Upper lobe of left lung (tissue), 4 donors: ENCODE data around the gene EXOC2.

Experiments
- POLR2A ChIP-seq, 4 donors: fragments of 450-650 bp; IDR thresholded peaks; one replicate each; pipeline ENCODE4 v1.5.1; 2016 to 2017; ENCODE audit warnings: antibody characterized with exemption in 4 of 4, mild to moderate bottlenecking in 2 of 4
- TF ChIP-seq, protein P1 (sequence below), 6 experiments: fragments of 450-650 bp in 4 of 6; fragments of 200-600 bp in 2 of 6; sonication (generic) in 2 of 6; IDR thresholded peaks; one replicate each; pipeline ENCODE4 v1.5.1; 2016 to 2019; ENCODE audit warnings: antibody characterized with exemption in 6 of 6

GRCh38 chr6:568954-569523, 123.9 kb downstream of the EXOC2 start:
- TF ChIP-seq, protein P1, sequence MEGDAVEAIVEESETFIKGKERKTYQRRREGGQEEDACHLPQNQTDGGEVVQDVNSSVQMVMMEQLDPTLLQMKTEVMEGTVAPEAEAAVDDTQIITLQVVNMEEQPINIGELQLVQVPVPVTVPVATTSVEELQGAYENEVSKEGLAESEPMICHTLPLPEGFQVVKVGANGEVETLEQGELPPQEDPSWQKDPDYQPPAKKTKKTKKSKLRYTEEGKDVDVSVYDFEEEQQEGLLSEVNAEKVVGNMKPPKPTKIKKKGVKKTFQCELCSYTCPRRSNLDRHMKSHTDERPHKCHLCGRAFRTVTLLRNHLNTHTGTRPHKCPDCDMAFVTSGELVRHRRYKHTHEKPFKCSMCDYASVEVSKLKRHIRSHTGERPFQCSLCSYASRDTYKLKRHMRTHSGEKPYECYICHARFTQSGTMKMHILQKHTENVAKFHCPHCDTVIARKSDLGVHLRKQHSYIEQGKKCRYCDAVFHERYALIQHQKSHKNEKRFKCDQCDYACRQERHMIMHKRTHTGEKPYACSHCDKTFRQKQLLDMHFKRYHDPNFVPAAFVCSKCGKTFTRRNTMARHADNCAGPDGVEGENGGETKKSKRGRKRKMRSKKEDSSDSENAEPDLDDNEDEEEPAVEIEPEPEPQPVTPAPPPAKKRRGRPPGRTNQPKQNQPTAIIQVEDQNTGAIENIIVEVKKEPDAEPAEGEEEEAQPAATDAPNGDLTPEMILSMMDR (IDR thresholded peaks at IDR 0.05): no peak
- TF ChIP-seq POLR2A (IDR thresholded peaks at IDR 0.05): no peak
